Keratinocyte (primary cell): ENCODE data around the gene EGFR. TPM values are rescaled to one million over a fixed set of nuclear protein-coding genes. Genes with fewer than 3 reads are reported as not detected.

Source experiments
- DNase-seq: peaks from one replicate; pipeline ENCODE4 v3.0.0-alpha.2; 2011; ENCODE audit warnings: low read depth, missing footprints, low spot score
- FAIRE-seq: peaks from 2 replicates; lab custom pipeline; 2011; peaks lifted over from hg19 to GRCh38; lab: Jason Lieb, UNC
- H2AFZ ChIP-seq: 2 replicates; pipeline ENCODE4 v1.6.0; 2012; ENCODE audit warnings: low read length, control low read depth, inconsistent platforms; ENCODE audit not compliant: control insufficient read depth
- H3K27ac ChIP-seq: 2 replicates; pipeline ENCODE4 v1.5.1; 2011; ENCODE audit warnings: low read length; ENCODE audit not compliant: control insufficient read depth, insufficient read depth
- H3K27me3 ChIP-seq: 3 replicates; pipeline ENCODE4 v1.6.0; 2011; ENCODE audit warnings: low read length; ENCODE audit not compliant: control insufficient read depth, insufficient read depth; ENCODE audit errors: extremely low read depth
- H3K36me3 ChIP-seq, 2 experiments: 2 replicates in 1 of 2; 3 replicates in 1 of 2; pipeline ENCODE4 v1.5.1; 2011; ENCODE audit warnings: low read length in 2 of 2, mild to moderate bottlenecking in 1 of 2; ENCODE audit not compliant: control insufficient read depth in 2 of 2, insufficient read depth in 2 of 2; ENCODE audit errors: extremely low read depth in 1 of 2
- H3K4me1 ChIP-seq: 3 replicates; pipeline ENCODE4 v1.5.1; 2011; ENCODE audit warnings: low read length; ENCODE audit not compliant: control insufficient read depth, insufficient read depth; ENCODE audit errors: extremely low read depth
- H3K4me2 ChIP-seq: 3 replicates; pipeline ENCODE4 v1.6.0; 2011; ENCODE audit warnings: low read depth, low read length; ENCODE audit not compliant: control insufficient read depth, insufficient read depth; ENCODE audit errors: extremely low read depth
- H3K4me3 ChIP-seq, 3 experiments: fragments of 200-600 bp in 1 of 3; sonication (generic) in 1 of 3; 2 replicates in 2 of 3; 3 replicates in 1 of 3; pipeline ENCODE4 v1.5.1; 2011 to 2016; ENCODE audit warnings: low read length in 3 of 3, mild to moderate bottlenecking in 3 of 3, control low read depth in 2 of 3, inconsistent platforms in 1 of 3, low read depth in 1 of 3, mixed read lengths in 1 of 3, mixed run types in 1 of 3, moderate library complexity in 1 of 3; ENCODE audit not compliant: control insufficient read depth in 2 of 3, insufficient read depth in 2 of 3; ENCODE audit errors: extremely low read depth in 1 of 3
- H3K79me2 ChIP-seq: 2 replicates; pipeline ENCODE4 v1.6.0; 2012; ENCODE audit warnings: low read length; ENCODE audit not compliant: control insufficient read depth, insufficient read depth
- H3K9ac ChIP-seq: 3 replicates; pipeline ENCODE4 v1.6.0; 2011; ENCODE audit warnings: low read length; ENCODE audit not compliant: control insufficient read depth, insufficient read depth; ENCODE audit errors: extremely low read depth
- H3K9me1 ChIP-seq: 3 replicates; pipeline ENCODE4 v1.6.0; 2011; ENCODE audit warnings: low read length; ENCODE audit not compliant: control insufficient read depth, insufficient read depth; ENCODE audit errors: extremely low read depth
- H3K9me3 ChIP-seq: 2 replicates; pipeline ENCODE4 v1.5.1; 2012; ENCODE audit warnings: low read depth, low read length; ENCODE audit not compliant: control insufficient read depth
- H4K20me1 ChIP-seq: 3 replicates; pipeline ENCODE4 v1.6.0; 2011; ENCODE audit warnings: low read length; ENCODE audit not compliant: control insufficient read depth, insufficient read depth; ENCODE audit errors: extremely low read depth
- EZH2 ChIP-seq: IDR thresholded peaks from one replicate; pipeline ENCODE4 v1.6.1; 2012; ENCODE audit warnings: inconsistent platforms, mild to moderate bottlenecking, low read length, moderate library complexity
- dilution Hi-C: fragments of 300-500 bp; cut with MboI; formaldehyde crosslinking; loops from one replicate; pipeline ENCODE4 v1.7.0; 2020; ENCODE audit warnings: low sequenced_read_pairs; ENCODE audit not compliant: extremely low pct_ligation_motif_present
- polyA plus RNA-seq, 5 experiments: library from polyadenylated mRNA; depleted of rRNA in 3 of 5; stranded (reverse) in 3 of 5; stranded (forward) in 1 of 5; unstranded in 1 of 5; fragments of >200 nt; gene quantifications; 1 replicate in 1 of 5; 2 replicates in 3 of 5; 3 replicates in 1 of 5; pipeline versions ENCODE4 v1.2.1 to v1.2.3, GENCODE V29; 2011 to 2012; ENCODE audit warnings: missing spikeins in 2 of 5, low read depth in 1 of 5, low replicate concordance in 1 of 5
- TF ChIP-seq, protein P1 (sequence below), 3 experiments: IDR thresholded peaks in 1 of 3; conservative IDR thresholded peaks in 1 of 3; optimal IDR thresholded peaks in 1 of 3; 2 replicates in 2 of 3; 3 replicates in 1 of 3; pipeline versions ENCODE3 to v1.5.1; 2011; ENCODE audit warnings: low read length in 3 of 3, mild to moderate bottlenecking in 3 of 3, moderate library complexity in 2 of 3, control low read depth in 1 of 3, inconsistent platforms in 1 of 3; ENCODE audit not compliant: insufficient read depth in 2 of 3; ENCODE audit errors: extremely low read depth in 1 of 3

Gene EGFR
- polyA plus RNA-seq, 1 donor (not counting 4 experiments of a cell fraction or from before 2014, with no cell fraction given) = 120 TPM

DNA sequence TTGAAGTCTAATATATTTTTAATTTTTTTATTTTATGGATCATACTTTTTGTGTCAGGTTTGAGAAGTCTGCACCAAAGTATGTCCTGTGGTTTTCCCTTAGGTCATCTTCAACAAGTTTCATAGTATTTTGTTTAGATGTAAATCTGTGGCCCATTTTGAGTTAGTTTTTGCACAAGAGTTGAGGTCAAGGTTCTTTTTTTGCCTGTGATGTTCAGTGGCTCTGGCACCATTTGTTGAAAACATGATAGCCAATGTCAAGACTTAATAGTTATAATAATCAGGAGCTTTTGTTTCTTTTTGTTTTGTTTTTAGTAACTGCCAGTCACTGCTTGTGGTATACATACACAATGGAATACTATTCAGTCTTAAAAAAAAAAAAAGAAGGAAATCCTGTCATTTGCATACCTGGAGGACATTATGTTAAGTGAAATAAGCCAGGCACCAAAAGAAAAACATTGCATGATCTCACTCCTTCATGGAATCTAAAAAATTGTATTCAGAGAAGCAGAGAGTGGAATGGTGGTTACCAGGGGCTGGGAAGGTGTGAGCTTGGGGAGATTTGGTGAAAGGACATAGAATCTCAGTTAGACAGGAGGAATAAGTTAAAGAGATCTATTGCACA is 61.3 kb downstream of the EGFR start:
- peaks cover 56% of the 10 kb centered on the region for H3K4me1 ChIP-seq
- H2AFZ ChIP-seq = no peak overlapping the region
- TF ChIP-seq, protein P1, sequence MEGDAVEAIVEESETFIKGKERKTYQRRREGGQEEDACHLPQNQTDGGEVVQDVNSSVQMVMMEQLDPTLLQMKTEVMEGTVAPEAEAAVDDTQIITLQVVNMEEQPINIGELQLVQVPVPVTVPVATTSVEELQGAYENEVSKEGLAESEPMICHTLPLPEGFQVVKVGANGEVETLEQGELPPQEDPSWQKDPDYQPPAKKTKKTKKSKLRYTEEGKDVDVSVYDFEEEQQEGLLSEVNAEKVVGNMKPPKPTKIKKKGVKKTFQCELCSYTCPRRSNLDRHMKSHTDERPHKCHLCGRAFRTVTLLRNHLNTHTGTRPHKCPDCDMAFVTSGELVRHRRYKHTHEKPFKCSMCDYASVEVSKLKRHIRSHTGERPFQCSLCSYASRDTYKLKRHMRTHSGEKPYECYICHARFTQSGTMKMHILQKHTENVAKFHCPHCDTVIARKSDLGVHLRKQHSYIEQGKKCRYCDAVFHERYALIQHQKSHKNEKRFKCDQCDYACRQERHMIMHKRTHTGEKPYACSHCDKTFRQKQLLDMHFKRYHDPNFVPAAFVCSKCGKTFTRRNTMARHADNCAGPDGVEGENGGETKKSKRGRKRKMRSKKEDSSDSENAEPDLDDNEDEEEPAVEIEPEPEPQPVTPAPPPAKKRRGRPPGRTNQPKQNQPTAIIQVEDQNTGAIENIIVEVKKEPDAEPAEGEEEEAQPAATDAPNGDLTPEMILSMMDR (optimal IDR thresholded peaks at IDR 0.05 in 1 of 3, IDR thresholded peaks at IDR 0.05 in 1 of 3, conservative IDR thresholded peaks at IDR 0.05 in 1 of 3; ENCODE audit: extremely low read depth in 1 of 3, insufficient read depth in 2 of 3, low read length in 3 of 3) = no peak
- no peak for TF ChIP-seq EZH2
- no peak overlapping the region for H3K27ac ChIP-seq
- dilution Hi-C loops = no loop called here
- peaks cover 34 to 71% of the 10 kb centered on the region in 2 experiments for H3K36me3 ChIP-seq
- H3K9me1 ChIP-seq = peaks cover 13% of the 10 kb centered on the region
- H3K27me3 ChIP-seq = no peaks in the 10 kb centered on the region
- no peak overlapping the region for H3K4me3 ChIP-seq
- DNase-seq = no peak
- peaks cover 21% of the 10 kb centered on the region for H4K20me1 ChIP-seq
- peaks cover 100% of the 10 kb centered on the region for H3K79me2 ChIP-seq
- H3K9ac ChIP-seq = no peak overlapping the region
- no peak overlapping the region for H3K4me2 ChIP-seq
- no peaks in the 10 kb centered on the region for H3K9me3 ChIP-seq
- FAIRE-seq = no peak

DNA sequence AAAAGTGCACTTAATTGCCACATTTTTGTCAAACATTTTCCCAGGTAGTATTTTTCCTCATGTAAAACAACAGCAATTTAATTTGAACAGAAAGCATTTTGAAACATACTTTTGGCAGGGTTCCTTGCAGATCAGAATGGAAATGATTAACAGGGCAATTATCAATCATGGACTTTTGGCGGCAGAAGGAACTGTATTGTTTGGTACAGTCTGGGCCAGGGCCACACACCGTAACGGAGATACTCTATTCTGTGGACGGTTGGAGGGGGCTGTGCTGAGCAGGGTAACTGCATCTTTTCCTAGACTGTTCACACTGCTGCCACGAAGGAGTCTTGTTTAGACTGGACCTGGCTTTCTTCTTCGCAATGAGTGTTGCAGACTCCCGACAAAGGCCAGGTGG is 62.3 kb downstream of the EGFR start:
- Histone ChIP-seq H3K27me3 (no peaks in the 10 kb centered on the region), H3K4me3 (no peak overlapping the region), H3K79me2 (peaks cover 100% of the 10 kb centered on the region), H3K9me3 (no peaks in the 10 kb centered on the region), H2AFZ (no peak overlapping the region), H3K27ac (peak overlapping the region; percentile 26), H4K20me1 (peaks cover 29% of the 10 kb centered on the region), H3K9me1 (peaks cover 11% of the 10 kb centered on the region), H3K36me3 (peaks cover 32 to 61% of the 10 kb centered on the region in 2 experiments), H3K4me2 (no peak overlapping the region), H3K4me1 (peaks cover 57% of the 10 kb centered on the region), H3K9ac (peak overlapping the region; percentile 8)
- FAIRE-seq (peak; percentile 26), DNase-seq (no peak)
- dilution Hi-C loops = no loop called here
- TF ChIP-seq EZH2 = no peak
- TF ChIP-seq, protein P1 (optimal IDR thresholded peaks at IDR 0.05 in 1 of 3, IDR thresholded peaks at IDR 0.05 in 1 of 3, conservative IDR thresholded peaks at IDR 0.05 in 1 of 3; ENCODE audit: extremely low read depth in 1 of 3, insufficient read depth in 2 of 3, low read length in 3 of 3) = no peak
